Osteoblast (primary cell): ENCODE data around the gene UTP14C. TPM values are rescaled to one million over a fixed set of nuclear protein-coding genes. Genes with fewer than 3 reads are reported as not detected.
"Not testable (repeated sequence)": the region's sequence is repeated elsewhere in the genome, so short reads cannot be mapped to it uniquely, and the experiment has no call there.

Experiments used
- DNase-seq: peaks from one replicate; pipeline ENCODE4 v3.0.0; 2011; ENCODE audit warnings: low spot score, mixed read lengths; ENCODE audit not compliant: insufficient read length; ENCODE audit errors: missing footprints
- H2AFZ ChIP-seq: 2 replicates; pipeline ENCODE4 v1.6.0; 2011; ENCODE audit warnings: mild to moderate bottlenecking, low read length
- H3K27ac ChIP-seq: 2 replicates; pipeline ENCODE4 v1.5.1; 2011; ENCODE audit warnings: mild to moderate bottlenecking, low read depth, low read length, moderate library complexity
- H3K27me3 ChIP-seq: 2 replicates; pipeline ENCODE4 v1.6.0; 2012; ENCODE audit warnings: mild to moderate bottlenecking, control low read depth, inconsistent platforms, low read length, moderate library complexity; ENCODE audit not compliant: insufficient read depth
- H3K36me3 ChIP-seq: 2 replicates; pipeline ENCODE4 v1.5.1; 2011; ENCODE audit warnings: mild to moderate bottlenecking, low read length, control low read depth, moderate library complexity; ENCODE audit not compliant: insufficient read depth
- H3K4me1 ChIP-seq: 2 replicates; pipeline ENCODE4 v1.5.1; 2011; ENCODE audit warnings: mild to moderate bottlenecking, low read length, control low read depth, moderate library complexity; ENCODE audit not compliant: insufficient read depth
- H3K4me2 ChIP-seq: 2 replicates; pipeline ENCODE4 v1.6.0; 2011; ENCODE audit warnings: mild to moderate bottlenecking, low read length; ENCODE audit not compliant: insufficient read depth
- H3K4me3 ChIP-seq: fragments of 200-600 bp; sonication (generic); 3 replicates; pipeline ENCODE4 v1.5.1; 2012; ENCODE audit warnings: mild to moderate bottlenecking, low read length, inconsistent platforms; ENCODE audit not compliant: insufficient read depth
- H3K79me2 ChIP-seq: 2 replicates; pipeline ENCODE4 v1.6.0; 2012; ENCODE audit warnings: mild to moderate bottlenecking, low read length, control low read depth, inconsistent platforms; ENCODE audit not compliant: insufficient read depth
- H3K9me3 ChIP-seq: 2 replicates; pipeline ENCODE4 v1.5.1; 2011; ENCODE audit warnings: low read depth, low read length, control low read depth
- H4K20me1 ChIP-seq: 2 replicates; pipeline ENCODE4 v1.6.0; 2012; ENCODE audit warnings: mild to moderate bottlenecking, low read length, control low read depth; ENCODE audit not compliant: insufficient read depth
- total RNA-seq: library from RNA; depleted of rRNA; stranded (reverse); fragments of >200 nt; gene quantifications from 2 replicates; pipeline ENCODE4 v1.2.3, GENCODE V29; 2012
- TF ChIP-seq, protein P1 (sequence below): IDR thresholded peaks from 2 replicates; pipeline ENCODE4 v1.5.1; 2011; ENCODE audit warnings: mild to moderate bottlenecking, low read depth, low read length, moderate library complexity; ENCODE audit errors: extremely low read depth

UTP14C gene
- total RNA-seq, 1 donor = 15.9 TPM

DNA sequence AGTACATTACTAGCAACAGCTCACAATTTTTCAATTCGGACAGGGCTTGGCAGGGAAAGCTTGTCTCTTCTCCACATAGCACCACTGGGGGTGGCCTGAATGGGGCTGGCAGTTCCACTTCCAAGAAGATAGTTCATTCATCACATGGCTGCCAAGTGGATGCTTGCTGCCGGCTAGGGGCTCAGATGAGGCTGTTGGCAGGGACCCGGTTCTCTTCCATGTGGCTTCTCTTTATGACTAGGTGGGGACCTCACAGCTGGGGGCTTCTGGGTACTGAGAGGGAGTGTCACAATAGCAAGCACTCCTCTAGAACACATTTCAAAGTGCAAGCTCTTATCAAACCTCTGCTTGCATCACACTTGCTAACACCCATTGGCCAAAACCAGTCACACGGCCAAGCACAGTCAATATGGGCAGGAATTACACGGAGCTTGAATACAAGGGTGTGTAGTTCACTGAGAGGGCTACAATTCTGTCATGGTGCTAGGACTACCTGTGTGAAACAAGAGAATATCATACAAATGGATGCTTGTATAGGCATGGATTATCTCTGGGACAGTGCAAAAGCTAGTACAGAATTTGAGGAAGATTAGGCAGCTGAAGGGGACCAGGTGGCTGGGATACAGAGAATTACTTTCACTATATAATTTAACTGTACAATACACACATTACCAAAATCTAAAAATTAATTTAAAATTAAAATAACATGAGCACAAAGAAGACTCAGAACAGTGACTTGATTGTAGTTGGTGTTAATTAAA is 45.5 kb upstream of the UTP14C start:
- H4K20me1 ChIP-seq = no peaks in the 10 kb centered on the region
- peaks cover 11% of the 10 kb centered on the region for H3K4me1 ChIP-seq
- H3K79me2 ChIP-seq = no peaks in the 10 kb centered on the region
- no peaks in the 10 kb centered on the region for H3K36me3 ChIP-seq
- no peak overlapping the region for H3K4me2 ChIP-seq
- H3K9me3 ChIP-seq = no peaks in the 10 kb centered on the region
- H3K4me3 ChIP-seq = no peak overlapping the region
- no peak for DNase-seq
- H3K27me3 ChIP-seq = no peaks in the 10 kb centered on the region
- H3K27ac ChIP-seq = no peak overlapping the region
- TF ChIP-seq, protein P1, sequence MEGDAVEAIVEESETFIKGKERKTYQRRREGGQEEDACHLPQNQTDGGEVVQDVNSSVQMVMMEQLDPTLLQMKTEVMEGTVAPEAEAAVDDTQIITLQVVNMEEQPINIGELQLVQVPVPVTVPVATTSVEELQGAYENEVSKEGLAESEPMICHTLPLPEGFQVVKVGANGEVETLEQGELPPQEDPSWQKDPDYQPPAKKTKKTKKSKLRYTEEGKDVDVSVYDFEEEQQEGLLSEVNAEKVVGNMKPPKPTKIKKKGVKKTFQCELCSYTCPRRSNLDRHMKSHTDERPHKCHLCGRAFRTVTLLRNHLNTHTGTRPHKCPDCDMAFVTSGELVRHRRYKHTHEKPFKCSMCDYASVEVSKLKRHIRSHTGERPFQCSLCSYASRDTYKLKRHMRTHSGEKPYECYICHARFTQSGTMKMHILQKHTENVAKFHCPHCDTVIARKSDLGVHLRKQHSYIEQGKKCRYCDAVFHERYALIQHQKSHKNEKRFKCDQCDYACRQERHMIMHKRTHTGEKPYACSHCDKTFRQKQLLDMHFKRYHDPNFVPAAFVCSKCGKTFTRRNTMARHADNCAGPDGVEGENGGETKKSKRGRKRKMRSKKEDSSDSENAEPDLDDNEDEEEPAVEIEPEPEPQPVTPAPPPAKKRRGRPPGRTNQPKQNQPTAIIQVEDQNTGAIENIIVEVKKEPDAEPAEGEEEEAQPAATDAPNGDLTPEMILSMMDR = no peak
- H2AFZ ChIP-seq = no peak overlapping the region

DNA sequence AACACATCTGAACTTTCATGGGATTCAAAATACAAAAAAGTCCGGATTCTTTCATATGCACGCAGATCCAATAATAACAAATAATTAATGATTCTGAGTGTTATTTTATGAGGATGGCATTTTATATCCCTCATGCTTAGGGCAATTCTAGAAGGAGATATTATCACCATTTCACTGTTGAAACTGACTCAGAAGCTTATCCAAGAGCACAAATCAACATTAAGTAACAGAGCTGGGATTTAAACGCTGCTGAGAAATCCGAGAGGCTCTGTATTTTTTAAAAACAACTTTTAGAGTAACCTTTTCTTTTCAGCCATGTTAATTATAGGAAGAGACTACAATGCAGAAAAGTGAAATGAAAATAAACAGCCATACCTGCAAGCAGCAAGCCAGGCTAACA is 43.6 kb upstream of the UTP14C start:
- Histone ChIP-seq H3K36me3 (no peaks in the 10 kb centered on the region), H3K4me2 (peak overlapping the region; percentile 68), H3K4me3 (peak overlapping the region; percentile 41), H3K27me3 (no peaks in the 10 kb centered on the region), H2AFZ (peak overlapping the region; percentile 42), H3K4me1 (peaks cover 11% of the 10 kb centered on the region), H3K27ac (peak overlapping the region; percentile 42), H3K79me2 (no peaks in the 10 kb centered on the region), H3K9me3 (no peaks in the 10 kb centered on the region), H4K20me1 (no peaks in the 10 kb centered on the region)
- TF ChIP-seq, protein P1 = no peak
- DNase-seq = no peak

DNA sequence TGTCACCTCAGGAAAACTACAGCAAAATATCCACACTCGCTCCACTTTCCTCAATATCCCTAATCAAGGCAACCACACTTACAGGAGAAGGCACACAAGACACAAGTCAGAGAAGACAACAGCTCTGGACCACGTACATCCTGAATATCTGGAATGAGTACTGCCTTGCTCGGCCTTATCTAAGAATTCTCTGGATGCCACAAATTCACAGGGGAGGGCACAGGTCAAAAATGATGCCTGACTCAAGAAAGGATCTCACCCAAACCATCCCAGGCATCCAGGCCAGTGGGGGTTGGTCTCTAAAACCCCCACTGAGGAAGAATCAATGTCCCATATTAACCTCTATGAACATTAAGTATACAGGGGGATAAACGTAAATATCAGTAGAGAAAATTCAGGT is 43.1 kb upstream of the UTP14C start:
- H3K4me1 ChIP-seq = peaks cover 11% of the 10 kb centered on the region
- no peaks in the 10 kb centered on the region for H3K79me2 ChIP-seq
- DNase-seq = no peak
- H3K27me3 ChIP-seq = no peaks in the 10 kb centered on the region
- peak overlapping the region; percentile 41 for H3K4me3 ChIP-seq
- H3K4me2 ChIP-seq = peak overlapping the region; percentile 68
- H4K20me1 ChIP-seq = no peaks in the 10 kb centered on the region
- H3K27ac ChIP-seq = peak overlapping the region; percentile 42
- H3K9me3 ChIP-seq = no peaks in the 10 kb centered on the region
- no peaks in the 10 kb centered on the region for H3K36me3 ChIP-seq
- TF ChIP-seq, protein P1 = no peak
- H2AFZ ChIP-seq = peak overlapping the region; percentile 42

DNA sequence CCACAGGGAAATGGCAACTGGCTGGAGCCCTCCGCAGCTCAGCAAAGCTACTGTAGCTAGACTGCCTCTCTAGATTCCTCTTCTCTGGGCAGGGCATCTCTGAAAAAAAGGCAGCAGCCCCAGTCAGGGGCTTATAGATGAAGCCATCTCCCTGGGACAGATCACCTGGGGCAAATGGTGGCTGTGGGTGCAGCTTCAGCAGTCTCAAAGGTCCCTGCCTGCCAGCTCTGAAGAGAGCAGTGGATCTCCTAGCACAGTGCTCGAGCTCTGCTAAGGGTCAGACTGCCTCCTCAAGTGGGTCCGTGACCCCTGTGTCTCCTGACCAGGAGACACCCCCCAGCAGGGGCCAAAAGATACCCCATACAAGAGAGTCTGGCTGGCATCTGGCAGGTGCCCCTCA is 41.2 kb upstream of the UTP14C start:
- not testable (repeated sequence) for H3K9me3 ChIP-seq, H3K27ac ChIP-seq, H3K27me3 ChIP-seq, H3K4me2 ChIP-seq, H3K79me2 ChIP-seq, H4K20me1 ChIP-seq, DNase-seq, H2AFZ ChIP-seq, H3K36me3 ChIP-seq, H3K4me3 ChIP-seq
- H3K4me1 ChIP-seq = peaks cover 11% of the 10 kb centered on the region

DNA sequence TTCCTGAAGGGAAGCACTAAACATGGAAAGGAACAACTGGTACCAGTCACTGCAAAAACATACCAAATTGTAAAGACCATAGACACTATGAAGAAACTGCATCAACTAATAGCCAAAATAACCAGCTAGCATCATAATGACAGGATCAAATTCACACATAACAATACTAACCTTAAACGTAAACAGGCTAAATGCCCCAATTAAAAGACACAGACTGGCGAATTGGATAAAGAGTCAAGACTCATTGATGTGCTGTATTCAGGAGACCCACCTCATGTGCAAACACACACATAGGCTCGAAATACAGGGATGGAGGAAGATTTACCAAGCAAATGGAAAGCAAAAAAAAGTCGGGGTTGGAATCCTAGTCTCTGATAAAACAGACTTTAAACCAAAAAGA is 39.6 kb upstream of the UTP14C start:
- H3K4me2 ChIP-seq, H4K20me1 ChIP-seq, H3K27me3 ChIP-seq, DNase-seq, H3K36me3 ChIP-seq, H3K79me2 ChIP-seq, H2AFZ ChIP-seq, H3K4me3 ChIP-seq, H3K9me3 ChIP-seq, H3K27ac ChIP-seq: not testable (repeated sequence)
- H3K4me1 ChIP-seq = peaks cover 11% of the 10 kb centered on the region
